Mesothelial cell of epicardium (in vitro differentiated cells): ENCODE measurements around the gene LPIN1. TPM values are rescaled to one million over a fixed set of nuclear protein-coding genes. Genes with fewer than 3 reads are reported as not detected.

ENCODE experiments used
- DNase-seq, 2 experiments: peaks; one replicate each; pipeline ENCODE4 v3.0.0; 2021; ENCODE audit warnings: low spot score in 2 of 2; ENCODE audit not compliant: unreplicated experiment in 2 of 2
- H3K27ac Mint-ChIP-seq: 2 replicates; pipeline ENCODE4 v1.8.0; 2021; ENCODE audit warnings: mixed read lengths
- H3K27me3 Mint-ChIP-seq: 2 replicates; pipeline ENCODE4 v1.8.0; 2021; ENCODE audit warnings: low read depth, mixed read lengths
- H3K36me3 Mint-ChIP-seq: 2 replicates; pipeline ENCODE4 v1.8.0; 2021; ENCODE audit warnings: mixed read lengths
- H3K4me1 Mint-ChIP-seq: 2 replicates; pipeline ENCODE4 v1.8.0; 2021; ENCODE audit warnings: mixed read lengths
- H3K4me3 Mint-ChIP-seq: 2 replicates; pipeline ENCODE4 v1.8.0; 2021; ENCODE audit warnings: mild to moderate bottlenecking, moderate library complexity, mixed read lengths
- H3K9me3 Mint-ChIP-seq: 2 replicates; pipeline ENCODE4 v1.8.0; 2021; ENCODE audit warnings: mixed read lengths
- total RNA-seq: library from RNA; stranded (reverse); gene quantifications from 3 replicates; pipeline ENCODE4 v1.2.1, GENCODE V29; 2021
- TF ChIP-seq, protein P1 (sequence below): fragments of 200-600 bp; sonication (generic); IDR thresholded peaks from one replicate; pipeline ENCODE4 v1.5.0; 2021; ENCODE audit warnings: antibody characterized with exemption; ENCODE audit not compliant: unreplicated experiment

LPIN1 gene
- total RNA-seq, 1 donor from 2014 or later, result 36.1 TPM

DNA sequence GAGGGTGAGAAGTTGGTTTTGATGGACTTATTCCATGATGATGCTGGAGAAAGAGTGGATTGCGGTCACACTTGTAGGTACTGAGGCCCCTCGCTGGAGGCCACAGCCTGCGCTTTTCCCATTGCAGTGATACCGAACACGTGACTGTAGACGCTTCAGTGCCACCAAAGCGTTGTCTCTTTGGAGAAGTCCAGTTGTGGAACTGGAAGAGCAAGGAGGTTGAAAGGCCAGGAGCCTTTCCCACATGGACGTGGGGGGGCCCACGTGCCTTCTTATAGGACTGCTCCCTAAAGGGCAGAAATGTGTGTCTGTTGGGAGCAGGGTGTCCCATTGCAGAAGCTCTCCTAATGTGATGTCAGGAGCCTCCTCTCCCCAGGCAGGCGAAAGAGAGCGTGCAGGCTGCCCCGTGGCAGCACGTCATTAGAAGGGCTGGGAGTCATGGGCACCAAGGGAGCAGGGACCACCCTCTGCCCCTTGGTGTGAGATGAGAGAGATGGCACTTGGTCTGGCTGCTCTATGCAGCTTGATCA, 31.5 kb downstream of the LPIN1 start:
- H3K36me3 Mint-ChIP-seq, result peaks cover 34% of the 10 kb centered on the region
- no peaks in the 10 kb centered on the region for H3K27me3 Mint-ChIP-seq
- TF ChIP-seq, protein P1, sequence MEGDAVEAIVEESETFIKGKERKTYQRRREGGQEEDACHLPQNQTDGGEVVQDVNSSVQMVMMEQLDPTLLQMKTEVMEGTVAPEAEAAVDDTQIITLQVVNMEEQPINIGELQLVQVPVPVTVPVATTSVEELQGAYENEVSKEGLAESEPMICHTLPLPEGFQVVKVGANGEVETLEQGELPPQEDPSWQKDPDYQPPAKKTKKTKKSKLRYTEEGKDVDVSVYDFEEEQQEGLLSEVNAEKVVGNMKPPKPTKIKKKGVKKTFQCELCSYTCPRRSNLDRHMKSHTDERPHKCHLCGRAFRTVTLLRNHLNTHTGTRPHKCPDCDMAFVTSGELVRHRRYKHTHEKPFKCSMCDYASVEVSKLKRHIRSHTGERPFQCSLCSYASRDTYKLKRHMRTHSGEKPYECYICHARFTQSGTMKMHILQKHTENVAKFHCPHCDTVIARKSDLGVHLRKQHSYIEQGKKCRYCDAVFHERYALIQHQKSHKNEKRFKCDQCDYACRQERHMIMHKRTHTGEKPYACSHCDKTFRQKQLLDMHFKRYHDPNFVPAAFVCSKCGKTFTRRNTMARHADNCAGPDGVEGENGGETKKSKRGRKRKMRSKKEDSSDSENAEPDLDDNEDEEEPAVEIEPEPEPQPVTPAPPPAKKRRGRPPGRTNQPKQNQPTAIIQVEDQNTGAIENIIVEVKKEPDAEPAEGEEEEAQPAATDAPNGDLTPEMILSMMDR, result no peak
- H3K4me3 Mint-ChIP-seq, result no peak overlapping the region
- H3K4me1 Mint-ChIP-seq, result peaks cover 2% of the 10 kb centered on the region
- DNase-seq, result no peak
- no peaks in the 10 kb centered on the region for H3K9me3 Mint-ChIP-seq
- no peak overlapping the region for H3K27ac Mint-ChIP-seq

DNA sequence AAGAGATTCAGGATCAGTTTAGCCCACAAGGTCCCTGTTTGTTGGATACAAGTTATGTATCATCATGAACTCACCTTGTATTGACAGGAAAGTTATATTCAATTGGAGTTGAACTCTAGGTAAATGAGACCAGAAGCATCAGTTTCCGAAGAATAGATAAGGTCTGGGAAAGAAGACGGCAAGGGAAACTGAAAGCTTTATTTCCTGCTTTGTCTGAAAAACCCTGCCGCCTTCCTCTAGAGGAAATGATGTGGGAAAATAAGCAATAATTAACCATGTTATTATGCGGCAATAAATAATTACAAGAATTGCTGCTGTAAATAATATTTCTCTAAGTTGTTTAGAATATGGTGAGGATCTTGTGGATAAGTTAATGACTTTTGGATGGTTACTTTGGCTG, 32.0 kb downstream of the LPIN1 start:
- no peak for DNase-seq
- H3K27me3 Mint-ChIP-seq, result no peaks in the 10 kb centered on the region
- peaks cover 2% of the 10 kb centered on the region for H3K4me1 Mint-ChIP-seq
- H3K9me3 Mint-ChIP-seq, result no peaks in the 10 kb centered on the region
- H3K36me3 Mint-ChIP-seq, result peaks cover 34% of the 10 kb centered on the region
- TF ChIP-seq, protein P1, result no peak
- no peak overlapping the region for H3K27ac Mint-ChIP-seq
- H3K4me3 Mint-ChIP-seq, result no peak overlapping the region

DNA sequence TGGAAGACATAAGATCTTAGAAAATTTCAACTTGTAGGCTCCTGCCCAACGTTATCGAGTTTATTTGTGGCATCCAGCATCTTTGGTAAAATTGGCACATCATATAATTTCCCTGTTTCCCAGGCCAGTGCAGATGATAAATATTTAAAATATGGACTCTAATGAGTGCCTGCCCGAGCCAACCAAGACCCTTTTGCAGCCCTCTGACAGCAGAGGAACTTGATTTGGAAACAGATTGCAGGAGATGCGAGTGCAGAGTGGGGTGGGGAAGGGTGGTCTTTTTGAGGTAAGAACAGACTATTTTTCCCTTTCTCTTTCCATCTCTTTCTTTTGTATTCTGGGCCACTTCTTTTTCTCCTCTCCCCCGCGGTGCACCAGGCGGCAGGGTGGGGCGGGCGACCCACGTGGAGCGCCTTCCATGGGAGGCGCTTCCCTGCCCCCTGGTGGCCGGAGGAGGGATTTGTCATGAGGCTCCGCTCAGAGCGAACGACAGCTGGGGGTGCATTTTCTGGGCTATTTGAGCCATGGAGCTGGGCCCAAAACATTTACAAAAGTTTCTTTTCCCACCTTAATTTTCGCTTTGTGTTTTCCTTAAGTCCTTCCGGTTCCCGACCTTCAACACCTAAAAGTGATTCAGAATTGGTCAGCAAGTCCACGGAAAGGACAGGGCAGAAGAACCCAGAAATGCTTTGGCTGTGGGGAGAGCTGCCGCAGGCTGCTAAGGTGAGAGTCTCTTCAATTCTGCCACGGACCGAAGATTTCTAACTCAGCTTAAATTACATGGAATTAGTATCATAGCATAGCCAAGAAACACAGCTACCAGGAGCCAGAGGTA, 32.7 kb downstream of the LPIN1 start:
- TF ChIP-seq, protein P1, result peak; percentile 99
- Mint-ChIP-seq H3K4me1 (peaks cover 2% of the 10 kb centered on the region), H3K27ac (no peak overlapping the region), H3K9me3 (no peaks in the 10 kb centered on the region), H3K36me3 (peaks cover 27% of the 10 kb centered on the region), H3K4me3 (peak overlapping the region; percentile 15), H3K27me3 (no peaks in the 10 kb centered on the region)
- peak; percentile 63 to 86 for DNase-seq

DNA sequence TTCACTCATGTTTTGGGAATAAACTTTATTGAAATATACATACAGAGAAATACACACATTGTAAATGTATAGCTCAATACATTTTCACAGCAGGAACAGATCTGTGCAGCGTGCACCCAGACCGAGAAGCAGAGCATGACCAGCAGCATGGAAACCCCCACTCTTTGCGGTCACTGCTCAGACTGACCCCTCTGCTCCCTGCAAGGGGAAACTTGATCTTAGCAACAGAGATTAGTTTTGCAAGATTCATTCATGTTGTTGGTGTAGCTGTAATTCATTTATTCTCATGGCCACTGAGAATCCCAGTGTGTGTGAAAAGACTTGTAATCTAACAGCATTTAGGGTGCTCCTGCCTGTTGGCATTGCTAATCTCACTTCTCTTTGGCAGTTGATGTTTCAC, 35.2 kb downstream of the LPIN1 start:
- H3K36me3 Mint-ChIP-seq, result peaks cover 27% of the 10 kb centered on the region
- peaks cover 2% of the 10 kb centered on the region for H3K4me1 Mint-ChIP-seq
- TF ChIP-seq, protein P1, result no peak
- no peak overlapping the region for H3K27ac Mint-ChIP-seq
- H3K9me3 Mint-ChIP-seq, result no peaks in the 10 kb centered on the region
- no peak overlapping the region for H3K4me3 Mint-ChIP-seq
- no peaks in the 10 kb centered on the region for H3K27me3 Mint-ChIP-seq
- no peak for DNase-seq

DNA sequence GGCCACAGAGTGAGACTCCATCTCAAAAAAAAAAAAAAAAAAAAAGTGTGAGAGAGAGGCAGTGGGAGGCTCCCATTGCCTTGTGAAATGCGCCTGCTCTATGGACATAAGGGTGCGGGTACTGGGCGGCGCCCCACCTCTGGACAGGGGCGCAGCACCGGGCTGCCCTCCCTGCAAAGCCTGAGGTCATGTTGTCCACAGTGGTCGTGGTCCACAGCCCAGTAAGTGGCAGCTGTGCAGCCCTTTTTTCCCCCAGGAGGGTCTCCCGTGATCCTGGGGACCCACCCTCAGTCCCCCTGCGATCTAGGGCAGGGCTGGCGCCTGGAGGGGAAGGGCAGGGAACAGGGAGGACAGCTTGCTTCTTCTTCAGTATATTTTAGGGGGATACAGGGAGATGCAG, 37.8 kb downstream of the LPIN1 start:
- no peaks in the 10 kb centered on the region for H3K4me1 Mint-ChIP-seq
- H3K27me3 Mint-ChIP-seq, result no peaks in the 10 kb centered on the region
- no peak for DNase-seq
- H3K9me3 Mint-ChIP-seq, result no peaks in the 10 kb centered on the region
- no peak overlapping the region for H3K27ac Mint-ChIP-seq
- peaks cover 39% of the 10 kb centered on the region for H3K36me3 Mint-ChIP-seq
- H3K4me3 Mint-ChIP-seq, result no peak overlapping the region
- TF ChIP-seq, protein P1, result no peak
